RWPE1 (cell line): Measurements from ENCODE around the gene HOXB8.
A peak's percentile ranks its signal among the peaks of the same experiment; 100 is the strongest.

ENCODE experiments used
- CTCF ChIA-PET: fragments of 350-600 bp; sonication (Branson Sonifier 250); formaldehyde crosslinking; extraction: SDS; loops from one replicate; lab custom pipeline; 2021; lab: Yijun Ruan, JAX
- POLR2A ChIA-PET: fragments of 400-600 bp; formaldehyde crosslinking; extraction: SDS; loops from one replicate; lab custom pipeline; 2020; ENCODE audit warnings: antibody characterized with exemption; ENCODE audit not compliant: low non-redundant PET; lab: Yijun Ruan, JAX
- DNase-seq: peaks from one replicate; pipeline ENCODE4 v3.0.0; 2012; ENCODE audit warnings: low spot score
- H3K27ac ChIP-seq: fragments of 450-650 bp; 2 replicates; pipeline ENCODE4 v1.5.1; 2017
- CTCF ChIP-seq: fragments of 450-650 bp; conservative IDR thresholded peaks from 2 replicates; pipeline ENCODE4 v1.5.1; 2017; ENCODE audit warnings: low read depth, mild to moderate bottlenecking

HOXB8 gene

GRCh38 chr17:48608494-48608834 lies 6.6 kb downstream of the HOXB8 start:
- ChIA-PET CTCF (interaction anchor here (0.6 to 2.6 kb wide), 2 partner anchors 10 to 222 kb away, joined by 5 to 15 read pairs; no protein-coding TSS in a partner anchor), POLR2A (no interaction called here)
- TF ChIP-seq CTCF: no peak
- H3K27ac ChIP-seq: peak overlapping the region; percentile 92; the same call in 1 of the 2 replicates
- DNase-seq: no peak

GRCh38 chr17:48606892-48607614 lies 8.0 kb downstream of the HOXB8 start:
- CTCF ChIA-PET: interaction anchor here (0.6 kb wide), 1 partner anchor 760 kb away, joined by 3 read pairs; no protein-coding TSS in a partner anchor
- no peak for TF ChIP-seq CTCF
- peak overlapping the region; percentile 45 for H3K27ac ChIP-seq
- no peak for DNase-seq
- POLR2A ChIA-PET: no interaction called here

DNA sequence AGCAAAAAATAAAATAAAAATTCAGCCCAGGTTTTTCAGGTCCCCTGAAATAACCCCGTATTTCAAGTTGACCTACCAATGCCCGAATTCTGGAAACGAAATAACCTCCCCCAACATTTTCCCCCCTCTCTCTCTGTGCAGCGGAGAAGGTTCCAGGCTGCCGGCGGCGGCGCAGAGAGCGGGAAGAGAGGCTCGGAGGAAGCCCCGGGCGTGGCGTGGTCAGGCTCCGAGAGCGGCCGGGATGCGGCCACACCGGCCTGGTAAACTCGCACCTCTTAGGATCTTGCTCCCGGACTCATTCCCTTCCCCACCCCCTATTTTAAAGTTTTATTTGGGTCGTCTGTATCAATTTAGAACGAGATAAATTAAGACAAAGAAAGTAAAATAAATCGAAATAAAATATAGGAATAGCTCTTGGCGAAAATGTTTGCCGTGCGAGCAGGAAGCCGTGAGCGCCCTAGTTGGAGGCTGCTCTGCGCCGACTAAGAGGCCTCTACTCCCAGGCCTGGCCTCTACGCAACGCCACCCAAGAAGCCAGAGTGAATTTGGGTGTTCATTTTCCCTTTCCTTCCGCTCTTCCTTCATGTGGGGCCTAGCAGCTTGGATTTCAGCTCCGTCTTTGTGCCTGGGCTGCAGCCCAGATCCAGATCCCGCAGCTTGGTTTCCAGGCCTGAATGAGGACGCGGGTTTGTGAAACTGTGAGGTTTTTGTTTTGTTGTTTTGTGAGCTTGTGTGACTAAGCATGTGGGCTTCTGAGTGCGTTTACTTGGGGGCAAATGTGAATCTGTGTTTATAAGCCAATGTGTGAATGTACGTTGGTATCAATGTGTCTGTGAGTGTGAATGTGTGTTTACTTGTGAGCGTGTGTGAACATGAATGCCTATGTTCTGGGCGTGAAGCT lies 8.9 kb downstream of the HOXB8 start:
- no peak for DNase-seq
- CTCF ChIA-PET: interaction anchor here (0.6 kb wide), 1 partner anchor 759 kb away, joined by 3 read pairs; no protein-coding TSS in a partner anchor
- POLR2A ChIA-PET: no interaction called here
- H3K27ac ChIP-seq: peak overlapping the region; percentile 97
- no peak for TF ChIP-seq CTCF

GRCh38 chr17:48605409-48605919 lies 9.6 kb downstream of the HOXB8 start:
- no peak for DNase-seq
- H3K27ac ChIP-seq: peak overlapping the region; percentile 97
- ChIA-PET POLR2A (no interaction called here), CTCF (interaction anchor here (0.7 kb wide), 1 partner anchor 31 kb away, joined by 3 read pairs; no protein-coding TSS in a partner anchor)
- no peak for TF ChIP-seq CTCF

GRCh38 chr17:48604770-48605329 lies 10.2 kb downstream of the HOXB8 start, which contains the start of gene HOXB6:
Gene HOXB6, minus strand, starts transcription at chr17:48604986. Its CDS starts 6,836 bp downstream, at chr17:48598150.
- TF ChIP-seq CTCF: no peak
- peak within 1 kb of the TSS; percentile 97 for H3K27ac ChIP-seq
- DNase-seq: no peak
- CTCF ChIA-PET: interaction anchor here (0.7 kb wide), 1 partner anchor 30 kb away, joined by 3 read pairs; no protein-coding TSS in a partner anchor
- POLR2A ChIA-PET: no interaction called here
